K562 (cell line): ENCODE data around the gene SMAD5. TPM values are rescaled to one million over a fixed set of nuclear protein-coding genes. Genes with fewer than 3 reads are reported as not detected.

Source experiments
- ATAC-seq: fragments of 200-7000 bp; cut with Tn5 transposase; 3 replicates; pipeline ENCODE4 v1.9.1; 2020; ENCODE audit warnings: moderate library complexity
- BruUV-seq: library from RNA; stranded (reverse); fragments of 400-500 nt; replicated peaks from 2 replicates; lab custom pipeline; 2021; lab: Mats Ljungman, UMichigan
- CTCF ChIA-PET: fragments of 300-600 bp; formaldehyde crosslinking; extraction: SDS; loops from one replicate; lab custom pipeline; 2021; ENCODE audit warnings: low intra/inter-chr PET ratio; lab: Yijun Ruan, JAX
- POLR2A ChIA-PET: fragments of 300-600, 350-650 bp; sonication (Branson Sonifier 250); formaldehyde crosslinking; extraction: SDS; loops from one replicate; lab custom pipeline; 2021; ENCODE audit warnings: antibody characterized with exemption, inconsistent platforms; lab: Yijun Ruan, JAX
- DNase-seq, 4 experiments: peaks; one replicate each; pipeline versions ENCODE4 v3.0.0 to v3.0.0-alpha.2; 2011 to 2018; ENCODE audit warnings: low spot score in 3 of 4, mixed read lengths in 3 of 4; ENCODE audit errors: extremely low read depth in 1 of 4
- FAIRE-seq: peaks from 2 replicates; lab custom pipeline; 2011; peaks lifted over from hg19 to GRCh38; lab: Jason Lieb, UNC
- H2AFZ ChIP-seq: 2 replicates; pipeline ENCODE4 v1.6.0; 2011; ENCODE audit warnings: low read depth, low read length, control low read depth, inconsistent platforms
- H3K27ac ChIP-seq: fragments of 200-600 bp; 3 replicates; pipeline ENCODE4 v1.8.0; 2011; ENCODE audit warnings: low read depth, mild to moderate bottlenecking, control low read depth, inconsistent platforms, low read length, moderate library complexity, mixed read lengths; ENCODE audit errors: extremely low read depth
- H3K27me3 ChIP-seq, 2 experiments: fragments of 300-600 bp in 1 of 2; 2 replicates in 1 of 2; 3 replicates in 1 of 2; pipeline versions ENCODE4 v1.6.0 to v1.8.0; 2011; ENCODE audit warnings: inconsistent platforms in 2 of 2, low read length in 2 of 2, mild to moderate bottlenecking in 1 of 2, mixed read lengths in 1 of 2, moderate library complexity in 1 of 2; ENCODE audit not compliant: control insufficient read depth in 2 of 2, insufficient read depth in 2 of 2
- H3K36me3 ChIP-seq: fragments of 300-600 bp; 3 replicates; pipeline ENCODE4 v1.8.0; 2011; ENCODE audit warnings: mild to moderate bottlenecking, low read length, inconsistent platforms; ENCODE audit not compliant: control insufficient read depth, insufficient read depth
- H3K4me1 ChIP-seq, 2 experiments: fragments of 200-600 bp in 1 of 2; replicated peaks in 1 of 2; 2 replicates in 1 of 2; 3 replicates in 1 of 2; pipeline versions ENCODE4 v1.5.1 to v1.8.0; 2011; ENCODE audit warnings: inconsistent platforms in 2 of 2, low read length in 2 of 2, mild to moderate bottlenecking in 1 of 2, mixed read lengths in 1 of 2, moderate library complexity in 1 of 2; ENCODE audit not compliant: control insufficient read depth in 2 of 2, insufficient read depth in 2 of 2
- H3K4me2 ChIP-seq: 2 replicates; pipeline ENCODE4 v1.6.1; 2011; ENCODE audit warnings: low read length, control low read depth, inconsistent platforms, mixed read lengths; ENCODE audit not compliant: insufficient read depth
- H3K4me3 ChIP-seq: fragments of 200-600 bp; sonication (generic), shearing (Covaris generic); 2 replicates; pipeline ENCODE4 v1.5.1; 2016; ENCODE audit warnings: control low read depth, inconsistent platforms
- H3K79me2 ChIP-seq: fragments of 200-600 bp; 3 replicates; pipeline ENCODE4 v1.8.0; 2011; ENCODE audit warnings: low read length, inconsistent platforms; ENCODE audit not compliant: control insufficient read depth, insufficient read depth
- H3K9ac ChIP-seq, 2 experiments: 2 replicates each; pipeline versions ENCODE4 v1.6.0 to v1.6.1; 2011; ENCODE audit warnings: low read depth in 2 of 2, low read length in 2 of 2, control low read depth in 1 of 2, inconsistent platforms in 1 of 2, mild to moderate bottlenecking in 1 of 2, mixed read lengths in 1 of 2; ENCODE audit not compliant: insufficient read depth in 1 of 2
- H3K9me1 ChIP-seq: one replicate; pipeline ENCODE4 v1.6.0; 2011; ENCODE audit warnings: inconsistent platforms, mild to moderate bottlenecking, low read length, moderate library complexity; ENCODE audit not compliant: control insufficient read depth, insufficient read depth
- H3K9me3 ChIP-seq: replicated peaks from 2 replicates; pipeline ENCODE4 v1.5.1; 2011; ENCODE audit warnings: low read depth, low read length, inconsistent platforms; ENCODE audit not compliant: control insufficient read depth, insufficient read depth
- H4K20me1 ChIP-seq: replicated peaks from 2 replicates; pipeline ENCODE4 v1.6.1; 2011; ENCODE audit warnings: low read length, inconsistent platforms, mixed read lengths; ENCODE audit not compliant: control insufficient read depth, insufficient read depth
- CBX3 ChIP-seq, 2 experiments: IDR thresholded peaks; 1 replicate in 1 of 2; 2 replicates in 1 of 2; pipeline ENCODE4 v1.6.1; 2012; ENCODE audit warnings: inconsistent platforms in 2 of 2, low read length in 2 of 2, borderline replicate concordance in 1 of 2, control low read depth in 1 of 2
- EZH2 ChIP-seq: IDR thresholded peaks from 2 replicates; pipeline ENCODE4 v1.6.1; 2012; ENCODE audit warnings: low read depth, mild to moderate bottlenecking, inconsistent platforms, low read length, borderline replicate concordance
- HCFC1 ChIP-seq: IDR thresholded peaks from 2 replicates; pipeline ENCODE4 v1.6.1; 2012; ENCODE audit warnings: low read depth, low read length, improper control_type of control experiment
- TAF1 ChIP-seq: IDR thresholded peaks from 2 replicates; pipeline ENCODE4 v1.6.1; 2011; ENCODE audit warnings: mild to moderate bottlenecking, low read length, moderate library complexity; ENCODE audit not compliant: insufficient read depth, control insufficient read depth, severe bottlenecking; ENCODE audit errors: extremely low read depth
- WGBS: fragments of 100-300 bp; shearing (Covaris generic); methylation state at CpG from one replicate; pipeline ENCODE4 v1.1.6; 2016; ENCODE audit warnings: low coverage, mixed read lengths; ENCODE audit not compliant: insufficient coverage; ENCODE audit errors: missing lambda C conversion rate; 5-methylcytosine and 5-hydroxymethylcytosine counted together
- in situ Hi-C: fragments of 300-500 bp; cut with MboI; formaldehyde crosslinking; loops from 4 replicates; pipeline ENCODE4 v1.15.0; 2018; ENCODE audit warnings: inconsistent platforms, mixed read lengths
- intact Hi-C: fragments of 100-400 bp; cut with micrococcal nuclease; formaldehyde crosslinking; loops from 2 replicates; pipeline ENCODE4 v1.14.2; 2022
- polyA plus RNA-seq, 8 experiments: library from polyadenylated mRNA; depleted of rRNA in 4 of 8; stranded (reverse) in 5 of 8; unstranded in 3 of 8; fragments of >200 nt; fragmentation: Nextera tagmentation in 2 of 8; fragmentation: Illumina TruSeq in 1 of 8; extraction: Ambion mirVana in 2 of 8; extraction: Trizol in 1 of 8; gene quantifications; 2 replicates each; pipeline versions ENCODE4 v1.2.1 to v1.2.3, GENCODE V29; 2011 to 2014; ENCODE audit warnings: inconsistent platforms in 1 of 8, missing spikeins in 1 of 8
- total RNA-seq, 7 experiments: library from RNA; depleted of rRNA in 6 of 7; stranded (reverse); fragments of >200 nt in 6 of 7; fragmentation: Illumina TruSeq in 2 of 7; extraction: Trizol in 2 of 7; gene quantifications; 2 replicates each; pipeline versions ENCODE4 v1.2.1 to v1.2.3, GENCODE V29; 2011 to 2021; ENCODE audit warnings: low replicate concordance in 1 of 7

Gene SMAD5
- total and polyA plus RNA-seq, 9 of the 15 experiments (the other 6 are each of a cell fraction or from before 2014, with no cell fraction given), result 12.4 to 53.9 (median 20.3) TPM

- CTCF ChIA-PET, result no interaction called here
- in situ Hi-C loops, result loop anchor here (10.0 kb wide), 1 partner anchor 247 kb away; the partner anchor contains the start of gene LECT2
- TF ChIP-seq HCFC1, result no peak
- TF ChIP-seq TAF1, result no peak
- TF ChIP-seq EZH2, result no peak
- no peak for TF ChIP-seq CBX3 (IDR thresholded peaks at IDR 0.05; ENCODE audit: borderline replicate concordance in 1 of 2, low read length in 2 of 2)
These were observed 69.2 kb downstream of the SMAD5 start for GRCh38 chr5:136201870-136202269.

More at GRCh38 chr5:136201870-136202269, 69.2 kb downstream of the SMAD5 start:
- Histone ChIP-seq H3K9me3 (no peaks in the 10 kb centered on the region), H3K27ac (no peak overlapping the region), H3K79me2 (no peaks in the 10 kb centered on the region), H3K4me2 (no peak overlapping the region), H3K9me1 (no peaks in the 10 kb centered on the region), H4K20me1 (peaks cover 9% of the 10 kb centered on the region; the same call in 1 of the 2 replicates), H2AFZ (no peak overlapping the region), H3K36me3 (no peaks in the 10 kb centered on the region), H3K9ac (no peak overlapping the region), H3K27me3 (peaks cover 2 to 51% of the 10 kb centered on the region in 2 experiments; a peak in 4 of 5 replicates), H3K4me3 (no peak overlapping the region), H3K4me1 (no peaks in the 10 kb centered on the region; a peak in 1 of 5 replicates)
- BruUV-seq, result no TSS peak
- FAIRE-seq (no peak), DNase-seq (no peak), ATAC-seq (no peak)
- WGBS, result 0% methylated on average over 3 of the region's 4 CpGs
- intact Hi-C loops, result no loop called here
- POLR2A ChIA-PET, result no interaction called here
